ENCODE results near the gene BTBD9.
"Not testable (repeated sequence)": the region's sequence is repeated elsewhere in the genome, so short reads cannot be mapped to it uniquely, and the experiment has no call there.

BTBD9 gene

GRCh38 chr6:38127284-38127683 lies 512.4 kb downstream of the BTBD9 start:
- DNase-seq (ENCODE audit: low read depth in 1 of 2, low spot score in 1 of 2): no peak

- DNase-seq (ENCODE audit: low read depth in 1 of 2, low spot score in 1 of 2): not testable (repeated sequence)
These were observed 515.4 kb downstream of the BTBD9 start for GRCh38 chr6:38124224-38124926.

DNA sequence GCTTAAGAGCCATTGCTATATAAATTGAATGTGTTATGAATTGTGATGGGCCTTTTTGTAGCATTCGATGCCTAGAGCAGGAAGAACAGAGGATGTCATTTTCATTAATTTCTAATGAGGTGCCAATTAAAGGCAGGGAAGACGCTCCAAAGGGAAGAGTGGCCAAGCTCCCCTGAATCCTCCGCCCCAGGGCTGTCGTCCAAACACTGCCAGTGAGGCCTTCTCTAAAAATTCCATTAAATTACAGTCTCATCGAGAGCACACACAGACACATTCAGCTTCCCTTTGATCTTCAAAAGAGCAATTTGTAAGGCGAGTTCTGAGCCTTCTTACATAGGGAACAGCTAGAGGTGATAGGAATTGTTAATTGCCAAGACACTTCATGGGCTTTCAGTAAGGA lies 520.2 kb downstream of the BTBD9 start:
- no peak for DNase-seq (ENCODE audit: low read depth in 1 of 2, low spot score in 1 of 2)

DNA sequence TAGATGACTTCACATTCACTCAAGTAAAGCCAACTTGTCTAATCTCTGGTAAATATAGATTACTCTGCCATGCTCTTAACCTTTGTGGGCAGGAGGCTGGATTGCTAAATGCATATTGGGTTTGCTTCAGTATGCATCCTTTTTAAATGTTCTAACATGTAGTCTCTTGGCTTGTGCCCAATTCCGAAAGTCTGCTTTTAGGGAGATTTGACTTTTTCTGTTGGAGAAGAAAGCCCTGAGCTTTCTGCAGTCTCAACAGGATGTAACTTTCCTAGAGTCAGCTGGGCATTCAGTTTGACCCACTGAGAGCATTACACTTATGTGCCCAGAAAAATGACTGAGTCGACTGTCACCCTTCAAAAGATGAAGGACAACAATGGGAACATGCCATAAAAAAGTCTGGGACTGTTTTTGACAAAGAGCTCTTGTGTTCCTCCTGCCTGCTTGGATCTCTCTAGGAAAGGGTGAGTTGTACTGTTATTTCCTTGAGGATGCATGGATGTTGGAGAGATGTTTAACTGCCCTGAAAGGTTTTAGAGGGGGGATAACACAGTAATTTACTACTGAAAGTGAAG lies 520.9 kb downstream of the BTBD9 start:
- DNase-seq (ENCODE audit: low read depth in 1 of 2, low spot score in 1 of 2): no peak

Measured in stimulated activated CD4-positive, alpha-beta T cell treated with anti-CD3 and anti-CD28 coated beads, Interleukin-15, amount 100 ng/mL, for 1 hour (primary cell).